ENCODE data around the gene HMGN3.

HMGN3 gene

DNA sequence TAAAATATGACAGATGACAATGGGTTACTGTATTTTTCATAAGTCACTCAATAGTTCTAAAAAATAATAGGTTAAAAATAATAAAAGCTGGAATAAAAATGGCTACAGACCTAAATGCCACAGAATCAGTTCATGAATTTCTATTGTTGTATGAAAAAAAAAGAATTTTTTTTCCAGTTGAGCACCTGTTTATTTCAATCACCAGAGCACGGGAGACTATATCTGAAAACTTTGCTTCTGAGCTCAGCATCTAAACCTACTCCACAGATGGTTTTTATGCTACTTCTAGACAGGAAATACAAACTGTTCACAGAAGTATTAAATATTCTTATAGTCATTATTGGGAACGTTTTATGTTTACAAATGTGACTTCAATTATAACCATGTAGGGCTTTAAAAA lies 50.4 kb downstream of the HMGN3 start:
- DNase-seq, result no peak

DNA sequence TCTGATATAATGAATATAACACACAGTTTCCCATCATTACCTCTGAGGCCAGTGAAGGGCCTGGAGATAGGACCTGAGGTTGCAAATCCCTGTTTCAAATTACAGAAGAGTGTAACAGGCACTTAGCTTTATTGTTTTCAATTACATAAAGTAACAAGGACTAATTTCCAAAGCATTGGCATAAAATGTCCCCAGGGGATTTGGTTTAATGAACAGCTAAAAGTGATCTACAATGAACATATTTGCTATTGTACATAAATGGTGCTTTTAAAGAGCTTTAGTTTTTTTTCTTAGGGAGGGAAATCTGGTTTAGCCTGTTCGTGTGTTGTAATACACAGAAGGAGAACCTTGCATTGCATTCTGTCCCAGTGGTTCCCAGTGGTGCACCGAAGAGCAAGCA lies 54.4 kb downstream of the HMGN3 start:
- DNase-seq, result no peak

- DNase-seq, result no peak
These were observed 61.1 kb downstream of the HMGN3 start for GRCh38 chr6:79173378-79173777.

- no peak for DNase-seq
These were observed 63.5 kb downstream of the HMGN3 start for GRCh38 chr6:79170959-79171358.

DNA sequence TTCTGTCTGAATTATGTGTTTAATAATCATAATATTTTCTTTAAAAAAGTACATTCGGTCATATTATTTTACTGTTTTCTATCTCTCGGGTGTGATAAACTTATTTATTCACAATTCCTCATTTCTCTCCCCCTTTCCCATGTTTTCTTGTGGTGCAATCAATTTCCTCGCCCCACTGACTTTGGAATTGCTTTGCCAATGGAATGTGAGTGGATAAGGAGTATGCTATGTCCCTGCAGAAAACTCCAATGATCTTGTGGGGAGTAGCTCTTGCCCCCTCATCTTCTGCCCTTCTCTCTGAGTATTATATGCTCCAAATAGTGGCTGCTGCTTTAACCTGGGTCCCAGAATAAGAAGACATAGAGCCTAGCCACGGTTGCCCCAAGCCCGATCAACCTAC lies 64.1 kb downstream of the HMGN3 start:
- DNase-seq, result no peak

DNA sequence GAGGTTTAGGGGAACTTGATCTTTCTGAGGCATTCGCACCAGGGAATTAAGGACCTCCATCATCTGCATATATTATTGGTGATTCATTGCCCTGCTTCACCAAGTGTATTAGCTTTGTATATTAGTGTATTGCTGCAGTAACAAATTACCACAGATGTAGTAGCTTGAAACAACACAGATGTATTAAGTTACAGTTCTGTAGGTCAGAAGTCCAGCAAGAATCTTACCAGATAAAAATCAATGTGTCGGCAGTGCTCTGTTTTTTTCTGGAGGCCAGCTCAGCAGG lies 65.8 kb downstream of the HMGN3 start:
- no peak for DNase-seq

DNA sequence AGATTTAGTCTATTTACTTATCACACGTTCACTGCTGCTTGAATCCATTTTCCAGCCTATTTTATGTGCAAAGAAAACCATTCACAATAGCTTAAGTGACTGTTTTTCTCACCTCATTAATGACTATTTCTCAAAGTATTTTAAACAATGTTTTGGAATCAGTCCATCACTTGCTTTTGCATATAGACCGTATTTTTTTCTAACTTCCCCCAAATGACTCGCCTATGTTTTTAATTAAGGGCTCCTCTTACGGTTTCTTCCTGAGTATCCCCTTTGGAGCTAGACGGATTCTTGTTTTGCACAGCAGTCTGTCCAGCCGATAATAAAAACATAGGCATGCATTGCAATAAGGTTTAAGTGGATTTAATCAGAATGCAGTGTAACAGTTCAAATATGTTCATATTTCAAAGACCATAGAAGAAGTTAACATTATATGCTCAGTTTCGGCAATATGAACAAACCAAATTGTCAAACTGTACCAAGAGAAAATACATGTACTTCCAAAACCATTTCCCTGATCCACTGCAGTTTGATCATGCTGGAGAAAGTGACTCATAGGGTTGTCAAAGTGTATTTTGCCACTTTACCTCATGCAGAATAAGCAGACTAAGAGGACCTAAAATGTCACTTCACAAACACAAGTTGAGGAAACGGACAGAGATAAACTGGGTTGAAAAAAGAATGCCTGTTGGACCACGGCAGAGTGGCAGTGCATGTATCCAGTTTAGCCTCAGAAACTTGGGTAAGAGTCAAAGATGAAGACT lies 66.4 kb downstream of the HMGN3 start:
- no peak for DNase-seq

DNA sequence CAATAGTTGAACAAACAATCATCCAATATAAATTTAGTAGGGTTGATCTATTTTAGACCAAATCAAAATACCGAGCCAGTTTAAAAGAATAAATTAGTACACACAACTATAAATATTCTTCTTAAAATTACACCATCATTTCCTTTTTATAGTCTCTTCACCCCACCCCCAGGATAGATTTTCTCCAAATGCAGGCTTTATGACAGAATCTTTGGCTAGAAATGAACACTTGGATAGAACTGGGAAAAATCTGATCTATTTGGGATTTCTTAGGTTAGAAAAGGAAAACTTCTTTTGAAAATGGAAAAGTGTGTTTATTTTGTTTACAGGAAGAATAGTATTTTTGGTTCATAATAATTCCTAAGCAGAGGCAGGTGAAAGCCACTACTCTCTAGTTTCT lies 74.6 kb downstream of the HMGN3 start:
- DNase-seq, result no peak

GRCh38 chr6:79158856-79159516 lies 75.5 kb downstream of the HMGN3 start:
- no peak for DNase-seq

DNA sequence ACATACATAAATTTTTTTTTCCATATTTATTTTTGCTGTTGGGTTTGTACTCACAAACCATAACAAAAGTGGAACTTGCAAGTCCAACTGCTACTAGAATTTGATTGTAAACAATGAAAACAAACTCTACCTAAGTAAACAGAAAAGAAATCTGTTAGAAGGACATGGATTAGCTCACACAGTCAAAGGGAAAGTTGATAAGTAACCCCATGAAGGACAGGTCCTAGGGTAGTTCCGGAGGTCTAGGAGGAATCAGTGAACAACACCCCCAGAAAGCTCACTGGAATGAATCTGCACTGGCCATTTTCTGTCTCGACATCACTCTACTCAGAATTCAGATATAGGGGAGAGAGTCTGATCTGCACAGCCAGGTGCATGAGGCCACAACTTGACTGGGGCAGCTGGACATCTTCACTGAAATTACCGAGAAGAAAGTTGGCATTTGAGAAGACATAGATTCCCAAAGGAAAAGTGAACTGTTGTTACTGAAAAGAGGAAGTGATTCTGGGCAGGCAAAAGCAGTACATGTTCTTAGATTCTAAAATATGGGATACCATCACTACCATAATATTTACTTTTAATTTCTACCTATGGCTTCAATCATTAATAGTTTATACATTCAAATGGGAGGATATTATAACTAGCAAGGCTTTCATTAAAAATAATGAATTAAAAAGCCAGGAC lies 76.4 kb downstream of the HMGN3 start:
- DNase-seq, result no peak

DNA sequence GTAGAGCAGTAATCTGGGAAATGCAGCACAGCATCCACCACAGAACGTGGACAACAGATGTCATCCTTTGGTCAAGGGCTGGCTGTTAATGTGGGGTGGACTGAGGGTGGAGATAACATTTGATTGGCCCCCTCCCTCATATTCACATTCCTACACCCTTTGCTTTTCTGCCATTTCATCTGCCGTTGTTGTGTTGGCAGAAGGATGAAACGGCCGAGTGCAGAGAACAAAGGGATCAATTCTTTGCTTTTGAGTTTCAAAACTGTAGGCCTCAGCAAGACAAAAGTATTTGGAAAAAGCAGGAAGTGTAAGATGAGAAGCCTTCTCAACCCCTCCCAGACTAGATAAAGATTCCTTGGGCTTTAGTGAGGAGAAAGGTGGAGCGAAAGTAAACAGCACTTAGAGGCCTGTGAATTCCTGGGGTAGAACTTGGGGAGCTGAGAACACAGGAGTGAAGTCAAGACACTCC lies 82.2 kb downstream of the HMGN3 start:
- DNase-seq, result no peak
